ENCODE measurements around the gene ADGRD2.

Gene ADGRD2

GRCh38 chr9:124457079-124457886 lies 7.0 kb downstream of the ADGRD2 start:
- DNase-seq (ENCODE audit: low read depth): no peak

GRCh38 chr9:124457887-124458431 lies 7.7 kb downstream of the ADGRD2 start:
- no peak for DNase-seq (ENCODE audit: low read depth)

GRCh38 chr9:124458441-124458840 lies 8.2 kb downstream of the ADGRD2 start:
- no peak for DNase-seq (ENCODE audit: low read depth)

- DNase-seq (ENCODE audit: low read depth): no peak
These were observed 12.5 kb downstream of the ADGRD2 start for GRCh38 chr9:124462739-124463138.

- no peak for DNase-seq (ENCODE audit: low read depth)
These were observed 15.5 kb downstream of the ADGRD2 start for GRCh38 chr9:124465736-124466135.

GRCh38 chr9:124467410-124468060 lies 17.3 kb downstream of the ADGRD2 start:
- DNase-seq (ENCODE audit: low read depth): no peak

GRCh38 chr9:124468061-124468740 lies 17.9 kb downstream of the ADGRD2 start:
- no peak for DNase-seq (ENCODE audit: low read depth)

GRCh38 chr9:124469011-124469832 lies 19.0 kb downstream of the ADGRD2 start:
- no peak for DNase-seq (ENCODE audit: low read depth)

GRCh38 chr9:124470306-124470705 lies 20.1 kb downstream of the ADGRD2 start:
- no peak for DNase-seq (ENCODE audit: low read depth)

- DNase-seq (ENCODE audit: low read depth): no peak
These were observed 20.5 kb downstream of the ADGRD2 start for GRCh38 chr9:124470726-124471125.

- DNase-seq (ENCODE audit: low read depth): no peak
These were observed 21.5 kb downstream of the ADGRD2 start for GRCh38 chr9:124471761-124472160.

GRCh38 chr9:124472770-124473169 lies 22.5 kb downstream of the ADGRD2 start:
- DNase-seq (ENCODE audit: low read depth): no peak

GRCh38 chr9:124473310-124473709 lies 23.1 kb downstream of the ADGRD2 start:
- no peak for DNase-seq (ENCODE audit: low read depth)

- DNase-seq (ENCODE audit: low read depth): no peak
These were observed 23.9 kb downstream of the ADGRD2 start for GRCh38 chr9:124474151-124474550.

GRCh38 chr9:124475158-124475867 lies 25.1 kb downstream of the ADGRD2 start:
- no peak for DNase-seq (ENCODE audit: low read depth)

- no peak for DNase-seq (ENCODE audit: low read depth)
These were observed 25.8 kb downstream of the ADGRD2 start for GRCh38 chr9:124475868-124476690.

- no peak for DNase-seq (ENCODE audit: low read depth)
These were observed 27.0 kb downstream of the ADGRD2 start for GRCh38 chr9:124477211-124477647.

GRCh38 chr9:124477648-124478285 lies 27.5 kb downstream of the ADGRD2 start:
- DNase-seq (ENCODE audit: low read depth): no peak

GRCh38 chr9:124478354-124478753 lies 28.1 kb downstream of the ADGRD2 start:
- no peak for DNase-seq (ENCODE audit: low read depth)

GRCh38 chr9:124479371-124479770 lies 29.1 kb downstream of the ADGRD2 start:
- DNase-seq (ENCODE audit: low read depth): no peak

Measured in activated T-cell treated with anti-CD3 and anti-CD28 coated beads for 48 hours (primary cell).